OCI-M1 (cell line): ENCODE results near the gene CCDC9B.

ENCODE experiments used
- DNase-seq: peaks from one replicate; lab custom pipeline; 2025; lab: John Stamatoyannopoulos, UW

Gene CCDC9B

DNA sequence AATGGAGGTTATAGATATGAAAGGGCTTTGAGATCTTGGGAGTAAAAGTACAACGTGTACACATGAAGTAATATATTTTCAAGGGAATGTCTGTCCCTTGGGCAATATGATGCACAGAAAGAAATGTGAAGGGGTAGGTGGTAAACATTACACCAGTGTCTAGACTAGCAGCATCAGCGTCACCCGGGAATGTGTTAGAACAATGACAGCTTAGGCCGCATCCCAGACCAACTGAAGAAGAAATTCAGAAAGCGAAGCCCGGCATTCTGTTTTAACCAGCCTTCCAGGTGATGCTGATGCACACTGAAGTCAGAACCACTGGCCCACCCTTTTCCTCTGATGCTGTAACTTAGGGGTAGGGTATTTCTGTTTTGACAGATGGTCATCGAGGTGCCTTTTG, 10.9 kb downstream of the CCDC9B start:
- no peak for DNase-seq

DNA sequence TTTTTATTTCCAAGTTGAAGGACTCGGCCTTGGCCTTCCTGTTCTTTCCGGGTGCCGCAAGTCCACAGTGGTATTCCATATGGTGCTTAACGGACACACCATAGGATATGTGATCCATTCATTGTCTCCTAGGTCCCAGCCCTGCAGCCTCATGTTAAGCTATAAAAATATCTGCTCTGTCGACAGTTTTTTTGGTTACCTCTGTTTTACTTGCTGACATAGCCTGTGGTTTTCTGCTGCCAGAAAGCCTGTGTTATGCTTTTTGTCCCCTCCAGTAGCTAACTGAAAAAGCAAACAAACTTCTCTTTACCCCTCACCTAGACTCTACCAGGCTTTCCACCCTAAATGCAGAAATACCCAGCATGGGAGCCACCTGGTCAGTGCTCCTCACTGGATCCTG, 12.0 kb downstream of the CCDC9B start:
- no peak for DNase-seq

GRCh38 chr15:40328176-40328575, 12.6 kb downstream of the CCDC9B start:
- DNase-seq: no peak

DNA sequence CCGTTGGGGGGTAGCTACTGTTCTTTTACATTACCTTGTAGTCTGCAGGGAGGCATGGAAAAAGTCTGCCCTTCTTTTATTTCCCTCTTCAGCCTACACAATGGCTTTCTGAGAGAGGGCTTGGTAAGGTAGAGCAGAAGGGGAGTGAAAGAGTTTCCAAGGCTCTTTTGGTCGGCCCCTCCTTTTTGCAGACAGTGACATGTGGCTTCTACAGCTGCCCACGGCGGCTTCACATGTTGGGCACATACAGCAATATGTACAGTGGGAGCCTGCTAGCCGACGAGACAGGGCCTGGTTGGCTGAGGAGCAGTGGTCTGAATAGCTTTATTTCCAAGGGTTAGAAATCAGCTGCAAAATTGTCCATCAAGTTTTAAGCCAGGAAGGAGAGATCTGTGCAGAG, 13.3 kb downstream of the CCDC9B start:
- no peak for DNase-seq

- no peak for DNase-seq
These were observed 15.0 kb downstream of the CCDC9B start for GRCh38 chr15:40325700-40326099.

DNA sequence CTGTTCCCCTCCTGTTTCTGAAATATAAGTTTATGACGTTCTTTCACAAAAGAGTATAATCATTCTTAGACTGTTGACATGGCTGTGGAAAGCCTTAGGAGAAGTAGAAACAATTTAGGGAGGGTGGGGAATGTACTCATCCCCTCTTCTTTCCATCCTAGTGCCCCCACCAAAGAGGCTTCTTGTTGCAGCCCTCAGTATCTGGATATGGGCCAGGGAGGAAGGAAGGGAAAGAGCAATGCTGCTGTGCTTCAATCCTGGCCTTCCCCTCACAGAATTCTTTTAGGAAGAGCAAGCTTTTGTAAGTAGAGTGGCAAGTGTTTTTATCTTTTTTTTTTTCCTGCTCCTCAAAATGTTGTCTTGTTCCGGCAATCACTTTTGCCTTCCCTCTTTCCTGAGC, 15.6 kb downstream of the CCDC9B start:
- DNase-seq: no peak

GRCh38 chr15:40323953-40324937, 16.5 kb downstream of the CCDC9B start:
- peak; percentile 21 for DNase-seq

DNA sequence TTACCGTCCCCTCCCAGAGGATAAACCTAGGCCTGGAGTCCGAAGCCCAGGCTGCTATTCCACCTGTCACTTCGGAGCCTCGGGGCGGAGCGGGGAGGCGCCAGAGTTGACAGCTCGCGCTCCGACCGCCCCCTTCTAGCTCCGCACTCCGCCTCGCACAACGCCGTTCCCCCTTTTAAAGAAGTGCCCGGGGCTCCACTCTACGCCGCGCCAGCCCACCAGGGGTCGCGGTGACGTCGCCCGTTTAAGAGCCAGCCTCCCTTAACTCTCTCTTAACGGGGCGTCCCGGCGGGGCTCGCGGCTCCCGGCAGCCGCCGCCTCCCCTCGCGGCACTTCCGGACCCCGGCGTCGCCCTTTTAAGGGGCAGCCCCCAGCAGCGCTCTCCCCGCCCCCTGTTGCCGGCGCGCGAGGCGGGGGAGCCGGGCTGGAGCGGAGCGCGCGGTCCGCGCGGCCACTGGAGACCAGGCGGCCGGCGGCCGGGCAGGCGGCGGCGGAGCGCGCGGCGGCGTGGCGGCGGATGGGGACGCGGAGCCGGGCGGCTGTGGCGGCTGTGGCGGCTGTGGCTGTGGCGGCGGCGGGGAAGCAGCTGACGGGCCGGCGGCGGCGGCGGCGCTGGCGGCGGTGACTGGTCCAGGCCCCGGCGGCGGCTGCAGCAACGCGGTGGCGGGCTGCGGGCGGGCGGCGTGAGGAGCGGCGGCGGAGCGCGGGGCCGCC, 17.3 kb downstream of the CCDC9B start, which contains the start of gene INAFM2:
Gene INAFM2 (plus strand): TSS at position 454 of the 714 bp plus-strand sequence. CDS start 364 bp downstream, outside the sequence.
- peak; percentile 95 for DNase-seq

DNA sequence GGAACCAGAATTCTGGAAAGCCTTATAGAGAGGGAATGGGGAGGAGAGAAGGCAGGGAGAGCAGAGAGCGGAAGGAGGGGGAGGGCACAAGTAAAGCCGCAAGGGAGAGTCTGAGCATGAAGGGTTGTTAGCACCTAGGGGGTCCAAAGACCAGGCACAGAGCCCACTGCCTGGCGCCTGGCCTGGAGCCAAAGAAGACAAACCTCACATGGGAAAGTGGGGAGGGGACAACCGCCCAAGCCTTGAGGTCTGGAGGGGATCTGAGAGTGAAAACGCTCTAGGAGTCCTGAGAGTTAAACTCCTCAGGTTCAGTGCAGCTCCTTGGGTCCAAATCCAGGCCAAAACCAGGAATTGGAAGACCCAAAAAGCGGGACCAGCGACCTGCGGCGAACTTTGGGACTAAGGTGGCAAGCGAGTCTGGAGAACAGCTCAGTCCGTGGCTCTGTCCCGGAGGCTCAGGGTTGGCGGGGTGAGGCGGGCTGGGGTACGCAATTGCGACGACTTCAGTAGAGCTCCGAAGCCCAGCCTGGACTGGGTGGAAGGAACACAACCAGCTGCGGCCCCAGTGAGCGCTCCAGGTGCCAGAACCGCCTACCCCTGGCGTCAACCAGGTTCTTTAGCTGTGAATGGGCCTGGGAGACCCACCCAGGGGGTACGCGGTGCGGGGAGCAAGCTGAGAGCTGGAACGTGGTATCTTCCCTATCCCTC, 18.1 kb downstream of the CCDC9B start:
- DNase-seq: no peak

GRCh38 chr15:40320931-40321371, 19.8 kb downstream of the CCDC9B start:
- DNase-seq: peak; percentile 80

DNA sequence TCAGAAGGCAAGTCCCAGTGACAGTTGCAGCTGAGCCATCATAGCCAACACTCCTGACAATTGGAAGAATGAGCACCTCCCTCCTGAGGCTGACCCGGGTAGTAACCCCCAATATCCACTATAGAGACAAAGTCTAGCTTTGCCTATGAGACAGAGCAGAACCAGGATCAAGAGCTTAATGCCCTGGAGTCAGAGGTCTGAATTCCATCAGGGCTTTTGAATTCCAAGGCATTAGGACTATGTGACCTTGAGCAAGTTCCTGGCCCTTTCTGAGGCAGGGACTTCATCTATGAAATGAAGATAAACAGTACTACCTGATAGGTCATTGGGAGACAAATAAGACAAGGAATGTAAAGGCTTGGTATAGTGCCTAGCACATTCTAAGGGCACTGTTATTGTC, 20.3 kb downstream of the CCDC9B start:
- DNase-seq: no peak

- DNase-seq: no peak
These were observed 23.2 kb downstream of the CCDC9B start for GRCh38 chr15:40317580-40317979.

DNA sequence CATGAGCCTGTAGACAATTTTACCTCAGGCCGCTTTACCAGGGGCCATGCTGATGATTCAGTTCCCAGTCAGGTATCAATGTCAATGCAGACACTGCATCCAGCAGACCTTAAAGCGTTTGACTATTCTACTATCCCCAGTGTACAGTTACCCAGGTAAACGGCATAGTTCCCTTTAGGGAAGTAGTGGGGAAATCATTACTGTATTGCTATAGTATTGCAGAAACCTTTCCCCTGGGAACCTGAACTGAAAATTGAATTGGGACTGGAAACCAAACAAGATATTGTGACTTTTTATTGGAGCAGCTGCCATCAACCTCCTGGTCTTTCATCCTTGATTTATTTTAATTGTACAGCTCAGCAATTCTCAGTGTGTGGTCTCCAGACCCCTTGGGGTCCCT, 23.8 kb downstream of the CCDC9B start:
- DNase-seq: no peak

DNA sequence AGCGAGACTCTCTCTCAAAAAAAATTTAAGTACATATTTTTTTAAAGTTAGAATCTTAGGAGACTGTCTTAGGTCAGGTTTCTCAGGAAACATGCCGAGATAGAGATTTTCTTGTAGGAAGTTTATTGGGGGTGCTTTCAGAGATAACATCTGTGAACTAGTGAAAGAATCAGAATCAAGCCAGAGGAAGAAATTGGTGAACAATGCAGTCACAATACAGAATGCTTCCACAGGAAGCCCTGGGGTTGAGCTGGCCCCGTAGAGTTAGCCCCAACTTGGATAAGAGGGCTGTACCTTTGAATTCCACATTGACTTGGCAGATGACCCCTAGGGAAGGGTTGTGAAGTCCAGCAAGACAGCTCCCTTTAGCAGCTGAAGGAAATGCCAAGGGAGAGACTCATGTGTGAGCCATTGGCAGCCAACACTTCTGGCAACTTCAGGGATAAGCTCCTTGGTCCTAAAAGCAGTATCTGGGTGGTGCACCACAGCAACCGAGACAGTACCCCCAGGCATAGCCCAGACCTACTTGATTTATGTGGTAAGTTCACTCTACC, 25.9 kb downstream of the CCDC9B start:
- DNase-seq: no peak

GRCh38 chr15:40313531-40314398, 27.0 kb downstream of the CCDC9B start:
- peak; percentile 34 for DNase-seq

GRCh38 chr15:40312370-40313158, 28.2 kb downstream of the CCDC9B start:
- DNase-seq: no peak

DNA sequence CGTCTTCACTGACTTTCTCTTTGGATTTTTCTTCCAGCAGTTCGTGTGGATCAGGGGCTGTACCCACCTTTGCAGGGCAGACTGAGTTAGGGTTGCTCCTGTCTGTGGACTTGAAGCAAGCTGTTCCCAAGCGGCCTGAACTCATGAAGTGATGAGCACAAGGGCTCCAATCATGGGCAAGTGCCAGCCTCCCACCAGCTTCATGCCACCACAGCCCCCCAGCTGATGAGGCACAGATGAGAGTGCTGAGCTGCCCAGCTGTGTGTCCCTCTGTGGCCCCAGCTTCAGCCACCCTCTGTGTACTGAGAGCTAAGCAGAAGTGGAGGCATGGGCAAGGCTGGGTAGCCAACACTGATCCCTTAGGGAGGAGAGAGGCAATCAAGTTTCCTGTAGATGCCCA, 29.7 kb downstream of the CCDC9B start:
- no peak for DNase-seq

DNA sequence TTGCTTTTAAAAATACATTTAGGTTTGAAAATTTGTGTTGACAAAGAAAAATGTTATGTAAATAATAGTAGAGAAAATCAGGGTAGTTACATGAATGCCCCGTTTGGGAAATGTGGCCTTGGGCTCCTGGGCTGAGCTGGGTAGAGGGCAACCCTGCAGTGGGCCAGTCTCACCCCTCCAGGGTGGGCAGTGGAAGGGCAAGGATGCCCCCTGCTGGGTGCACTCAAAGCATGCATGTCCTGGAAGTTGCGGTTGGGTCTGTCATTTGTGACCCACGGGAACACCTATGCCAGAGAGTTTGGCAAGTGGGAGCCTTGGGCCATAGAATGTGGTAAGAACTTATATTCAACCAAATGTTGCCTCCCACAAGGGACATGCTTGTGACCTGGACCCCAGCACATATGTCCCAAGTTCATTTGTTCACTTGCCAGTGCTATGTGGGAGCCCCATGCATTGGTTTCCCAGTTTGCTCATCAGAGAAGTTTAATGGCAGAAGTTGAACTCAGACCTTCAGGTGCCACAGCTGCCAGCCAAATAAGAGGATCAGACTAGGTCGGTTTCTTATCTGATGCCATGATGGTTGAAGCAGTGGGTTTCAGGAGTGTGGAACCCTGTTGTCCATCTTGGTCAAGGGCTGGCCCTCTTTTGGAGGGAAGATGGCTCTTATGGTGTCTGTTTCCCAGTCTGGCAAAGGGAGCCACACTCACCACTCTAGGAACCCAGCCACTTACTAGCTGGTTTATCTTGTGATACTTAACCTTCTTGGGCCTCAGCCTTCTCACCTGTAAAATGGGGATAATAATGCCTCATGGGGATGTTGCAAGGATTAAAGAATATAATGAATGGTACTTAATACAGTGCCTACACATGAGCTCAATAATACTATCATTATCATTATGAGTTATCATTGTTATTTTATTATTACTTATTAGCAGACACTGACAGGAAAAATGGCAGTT, 30.5 kb downstream of the CCDC9B start:
- peak; percentile 82 for DNase-seq

GRCh38 chr15:40309344-40309862, 31.3 kb downstream of the CCDC9B start:
- DNase-seq: no peak
